HEK293 (cell line): ENCODE data around the gene CASP8AP2.

Source experiments
- HOXA7 ChIP-seq: sonication (generic); formaldehyde crosslinking; IDR thresholded peaks from 2 replicates; pipeline ENCODE4 v1.8.1; 2022; ENCODE audit warnings: missing genetic modification reagents, borderline replicate concordance
- KLF7 ChIP-seq: fragments of 450-650 bp; formaldehyde crosslinking; IDR thresholded peaks from 2 replicates; pipeline ENCODE4 v1.5.1; 2016; ENCODE audit warnings: missing biosample characterization, missing genetic modification characterization, borderline replicate concordance
- SALL2 ChIP-seq: fragments of 450-650 bp; formaldehyde crosslinking; IDR thresholded peaks from 2 replicates; pipeline ENCODE4 v1.5.0; 2017; ENCODE audit warnings: missing biosample characterization, mild to moderate bottlenecking, missing genetic modification characterization, borderline replicate concordance
- TCF7L2 ChIP-seq: IDR thresholded peaks from 2 replicates; pipeline ENCODE4 v1.6.1; 2011; ENCODE audit warnings: low read depth, mild to moderate bottlenecking, inconsistent platforms, low read length, moderate library complexity, borderline replicate concordance
- YY1 ChIP-seq: fragments of 450-650 bp; formaldehyde crosslinking; IDR thresholded peaks from 2 replicates; pipeline ENCODE4 v1.5.1; 2018; ENCODE audit warnings: missing biosample characterization, missing genetic modification characterization
- ZBTB44 ChIP-seq: fragments of 450-650 bp; IDR thresholded peaks from 2 replicates; pipeline ENCODE4 v1.5.1; 2018; ENCODE audit warnings: missing biosample characterization, mild to moderate bottlenecking, missing genetic modification characterization
- ZNF24 ChIP-seq: fragments of 450-650 bp; formaldehyde crosslinking; IDR thresholded peaks from 2 replicates; pipeline ENCODE4 v1.5.1; 2016; ENCODE audit warnings: missing biosample characterization, missing genetic modification characterization
- ZNF26 ChIP-seq: fragments of 450-650 bp; formaldehyde crosslinking; IDR thresholded peaks from 2 replicates; pipeline ENCODE4 v1.5.1; 2016; ENCODE audit warnings: missing biosample characterization, missing genetic modification characterization
- ZNF335 ChIP-seq: fragments of 450-650 bp; formaldehyde crosslinking; conservative IDR thresholded peaks from 2 replicates; pipeline ENCODE4 v1.5.1; 2016; ENCODE audit warnings: missing biosample characterization, missing genetic modification characterization
- ZNF785 ChIP-seq: fragments of 450-650 bp; formaldehyde crosslinking; IDR thresholded peaks from 2 replicates; pipeline ENCODE4 v1.5.1; 2016; ENCODE audit warnings: missing biosample characterization, missing genetic modification characterization
- TF ChIP-seq, protein P1 (sequence below): fragments of 450-650 bp; formaldehyde crosslinking; IDR thresholded peaks from 2 replicates; pipeline ENCODE4 v1.5.1; 2016; ENCODE audit warnings: missing biosample characterization, missing genetic modification characterization
- TF ChIP-seq, protein P2 (sequence below): fragments of 450-650 bp; formaldehyde crosslinking; IDR thresholded peaks from 2 replicates; pipeline ENCODE4 v1.5.0; 2017; ENCODE audit warnings: missing biosample characterization, missing genetic modification characterization, borderline replicate concordance

DNA sequence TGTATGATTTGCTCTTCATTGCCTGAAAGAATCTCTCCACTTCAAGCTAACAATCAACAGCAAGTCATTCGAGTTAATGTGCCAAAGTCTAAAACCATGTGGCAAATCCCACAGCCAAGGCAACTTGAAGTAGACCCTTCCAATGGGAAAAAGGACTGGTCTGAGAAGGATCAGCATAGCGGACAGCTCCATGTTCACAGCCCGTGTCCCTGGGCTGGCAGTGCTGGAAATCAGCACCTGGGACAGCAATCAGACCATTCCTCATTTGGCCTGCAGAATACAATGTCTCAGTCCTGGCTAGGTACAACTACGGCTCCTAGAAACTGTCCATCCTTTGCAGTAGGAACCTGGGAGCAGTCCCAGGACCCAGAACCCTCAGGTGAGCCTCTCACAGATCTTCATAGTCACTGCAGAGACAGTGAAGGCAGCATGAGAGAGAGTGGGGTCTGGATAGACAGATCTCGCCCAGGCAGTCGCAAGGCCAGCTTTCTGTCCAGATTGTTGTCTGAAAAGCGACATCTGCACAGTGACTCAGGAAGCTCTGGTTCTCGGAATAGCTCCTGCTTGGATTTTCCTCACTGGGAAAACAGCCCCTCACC, 65.7 kb downstream of the CASP8AP2 start:
- TF ChIP-seq YY1 (tag by site-specific recombination) (no peak), ZNF335 (tag by site-specific recombination) (no peak), KLF7 (tag by site-specific recombination) (no peak), ZNF785 (tag by site-specific recombination) (no peak), ZNF24 (tag by site-specific recombination) (no peak), ZNF26 (tag by site-specific recombination) (no peak), TCF7L2 (no peak), HOXA7 (CRISPR knock-in tag) (peak; percentile 71; the same call in 1 of the 2 replicates), ZBTB44 (tag by site-specific recombination) (no peak), SALL2 (tag by site-specific recombination) (no peak)
- TF ChIP-seq, protein P1, sequence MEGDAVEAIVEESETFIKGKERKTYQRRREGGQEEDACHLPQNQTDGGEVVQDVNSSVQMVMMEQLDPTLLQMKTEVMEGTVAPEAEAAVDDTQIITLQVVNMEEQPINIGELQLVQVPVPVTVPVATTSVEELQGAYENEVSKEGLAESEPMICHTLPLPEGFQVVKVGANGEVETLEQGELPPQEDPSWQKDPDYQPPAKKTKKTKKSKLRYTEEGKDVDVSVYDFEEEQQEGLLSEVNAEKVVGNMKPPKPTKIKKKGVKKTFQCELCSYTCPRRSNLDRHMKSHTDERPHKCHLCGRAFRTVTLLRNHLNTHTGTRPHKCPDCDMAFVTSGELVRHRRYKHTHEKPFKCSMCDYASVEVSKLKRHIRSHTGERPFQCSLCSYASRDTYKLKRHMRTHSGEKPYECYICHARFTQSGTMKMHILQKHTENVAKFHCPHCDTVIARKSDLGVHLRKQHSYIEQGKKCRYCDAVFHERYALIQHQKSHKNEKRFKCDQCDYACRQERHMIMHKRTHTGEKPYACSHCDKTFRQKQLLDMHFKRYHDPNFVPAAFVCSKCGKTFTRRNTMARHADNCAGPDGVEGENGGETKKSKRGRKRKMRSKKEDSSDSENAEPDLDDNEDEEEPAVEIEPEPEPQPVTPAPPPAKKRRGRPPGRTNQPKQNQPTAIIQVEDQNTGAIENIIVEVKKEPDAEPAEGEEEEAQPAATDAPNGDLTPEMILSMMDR (tag by site-specific recombination) = no peak
- TF ChIP-seq, protein P2, sequence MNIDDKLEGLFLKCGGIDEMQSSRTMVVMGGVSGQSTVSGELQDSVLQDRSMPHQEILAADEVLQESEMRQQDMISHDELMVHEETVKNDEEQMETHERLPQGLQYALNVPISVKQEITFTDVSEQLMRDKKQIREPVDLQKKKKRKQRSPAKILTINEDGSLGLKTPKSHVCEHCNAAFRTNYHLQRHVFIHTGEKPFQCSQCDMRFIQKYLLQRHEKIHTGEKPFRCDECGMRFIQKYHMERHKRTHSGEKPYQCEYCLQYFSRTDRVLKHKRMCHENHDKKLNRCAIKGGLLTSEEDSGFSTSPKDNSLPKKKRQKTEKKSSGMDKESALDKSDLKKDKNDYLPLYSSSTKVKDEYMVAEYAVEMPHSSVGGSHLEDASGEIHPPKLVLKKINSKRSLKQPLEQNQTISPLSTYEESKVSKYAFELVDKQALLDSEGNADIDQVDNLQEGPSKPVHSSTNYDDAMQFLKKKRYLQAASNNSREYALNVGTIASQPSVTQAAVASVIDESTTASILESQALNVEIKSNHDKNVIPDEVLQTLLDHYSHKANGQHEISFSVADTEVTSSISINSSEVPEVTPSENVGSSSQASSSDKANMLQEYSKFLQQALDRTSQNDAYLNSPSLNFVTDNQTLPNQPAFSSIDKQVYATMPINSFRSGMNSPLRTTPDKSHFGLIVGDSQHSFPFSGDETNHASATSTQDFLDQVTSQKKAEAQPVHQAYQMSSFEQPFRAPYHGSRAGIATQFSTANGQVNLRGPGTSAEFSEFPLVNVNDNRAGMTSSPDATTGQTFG (tag by site-specific recombination) = no peak
